Measurements from ENCODE around the gene CRMP1.

Gene CRMP1

GRCh38 chr4:5790546-5790857 lies 102.4 kb downstream of the CRMP1 start:
- no peak for DNase-seq

- no peak for DNase-seq
These were observed 103.7 kb downstream of the CRMP1 start for GRCh38 chr4:5789141-5789540.

GRCh38 chr4:5788144-5788543 lies 104.7 kb downstream of the CRMP1 start:
- no peak for DNase-seq

GRCh38 chr4:5787311-5787710 lies 105.6 kb downstream of the CRMP1 start:
- no peak for DNase-seq

- no peak for DNase-seq
These were observed 106.8 kb downstream of the CRMP1 start for GRCh38 chr4:5785806-5786680.

- DNase-seq: no peak
These were observed 107.8 kb downstream of the CRMP1 start for GRCh38 chr4:5784960-5785611.

- DNase-seq: no peak
These were observed 108.9 kb downstream of the CRMP1 start for GRCh38 chr4:5784021-5784420.

- DNase-seq: no peak
These were observed 109.4 kb downstream of the CRMP1 start for GRCh38 chr4:5783486-5783885.

- DNase-seq: no peak
These were observed 109.9 kb downstream of the CRMP1 start for GRCh38 chr4:5782829-5783476.

- no peak for DNase-seq
These were observed 111.2 kb downstream of the CRMP1 start for GRCh38 chr4:5781691-5782090.

GRCh38 chr4:5780831-5781480 lies 111.9 kb downstream of the CRMP1 start:
- DNase-seq: no peak

- DNase-seq: no peak
These were observed 116.4 kb downstream of the CRMP1 start for GRCh38 chr4:5776510-5776909.

GRCh38 chr4:5774416-5775036 lies 118.4 kb downstream of the CRMP1 start:
- DNase-seq: no peak

- no peak for DNase-seq
These were observed 119.7 kb downstream of the CRMP1 start for GRCh38 chr4:5773271-5773555.

- no peak for DNase-seq
These were observed 120.2 kb downstream of the CRMP1 start for GRCh38 chr4:5772528-5773270.

All from right hindlimb (tissue), 1 donor.